Stomach (tissue), 9 donors: Measurements from ENCODE around the gene ADORA1. TPM values are rescaled to one million over a fixed set of nuclear protein-coding genes. Genes with fewer than 3 reads are reported as not detected.
A peak's percentile ranks its signal among the peaks of the same experiment; 100 is the strongest.

Experiments used
- DNase-seq, 2 donors: peaks; one replicate each; pipeline versions ENCODE4 v3.0.0 to v3.0.0-alpha.2; 2013 to 2019
- H3K27ac ChIP-seq, 5 donors: fragments of 200-600 bp in 4 of 5; sonication (generic) in 4 of 5; one replicate each; pipeline ENCODE4 v1.5.1; 2013 to 2019; ENCODE audit warnings: mild to moderate bottlenecking in 1 of 5, moderate library complexity in 1 of 5
- H3K27me3 ChIP-seq, 3 donors: fragments of 200-600 bp; sonication (generic); one replicate each; pipeline ENCODE4 v1.5.1; 2017 to 2019; ENCODE audit warnings: mixed run types in 1 of 3
- H3K36me3 ChIP-seq, 4 donors: fragments of 200-600 bp; sonication (generic); 1 replicate in 3 of 4; 2 replicates in 1 of 4; pipeline ENCODE4 v1.5.1; 2016 to 2019
- H3K4me1 ChIP-seq, 4 donors: fragments of 200-600 bp; sonication (generic); one replicate each; pipeline ENCODE4 v1.5.1; 2016 to 2019
- H3K4me3 ChIP-seq, 4 donors: fragments of 200-600 bp; sonication (generic) in 3 of 4; one replicate each; pipeline ENCODE4 v1.5.1; 2016 to 2019; ENCODE audit warnings: mild to moderate bottlenecking in 1 of 4
- H3K9me3 ChIP-seq, 4 donors: fragments of 200-600 bp; sonication (generic); one replicate each; pipeline ENCODE4 v1.5.1; 2016 to 2019
- EP300 ChIP-seq: sonication (generic); formaldehyde crosslinking; IDR thresholded peaks from one replicate; pipeline ENCODE4 v1.6.1; 2017; ENCODE audit warnings: antibody characterized with exemption
- POLR2A ChIP-seq, 4 donors: fragments of 450-650 bp; IDR thresholded peaks; one replicate each; pipeline ENCODE4 v1.6.1; 2016; ENCODE audit warnings: antibody characterized with exemption in 4 of 4, control low read depth in 2 of 4, mild to moderate bottlenecking in 1 of 4, moderate library complexity in 1 of 4
- POLR2AphosphoS5 ChIP-seq, 3 donors: sonication (generic); formaldehyde crosslinking; IDR thresholded peaks; one replicate each; pipeline ENCODE4 v1.6.1; 2016; ENCODE audit warnings: antibody characterized with exemption in 3 of 3
- WGBS, 5 donors: extraction: QIAGEN DNeasy Blood & Tissue Kit in 3 of 5; methylation state at CpG; one replicate each; pipeline versions ENCODE4 v1.1.5 to v1.1.7; 2013 to 2018; 5-methylcytosine and 5-hydroxymethylcytosine counted together
- intact Hi-C: fragments of 100-400 bp; cut with DNase I; formaldehyde crosslinking; loops from one replicate; pipeline ENCODE4 v1.15.1; 2023; ENCODE audit warnings: low total_unique reads
- polyA plus RNA-seq, 3 donors: library from polyadenylated mRNA; stranded (reverse); fragments of 200-250 nt; gene quantifications; one replicate each; pipeline ENCODE4 v1.2.3, GENCODE V29; 2013
- total RNA-seq, 5 donors: library from RNA; depleted of rRNA; stranded (reverse); fragments of >200 nt; gene quantifications; one replicate each; pipeline versions ENCODE4 v1.1.0 to v1.2.3, GENCODE V29; 2014 to 2016
- TF ChIP-seq, protein P1 (sequence below), 7 experiments: fragments of 450-650 bp in 4 of 7; fragments of 200-600 bp in 3 of 7; sonication (generic) in 3 of 7; IDR thresholded peaks; one replicate each; pipeline ENCODE4 v1.5.1; 2016 to 2019; ENCODE audit warnings: antibody characterized with exemption in 7 of 7, control low read depth in 2 of 7, mild to moderate bottlenecking in 1 of 7
- donor health status: healthy with polysubstance abuse.
- donor health status: Bipolar disorder and iron deficiency.
- donor health status: healthy.

Gene ADORA1
- total and polyA plus RNA-seq, 8 donors = 0.18 to 4.2 (median 2.1) TPM; not detected in 2

DNA sequence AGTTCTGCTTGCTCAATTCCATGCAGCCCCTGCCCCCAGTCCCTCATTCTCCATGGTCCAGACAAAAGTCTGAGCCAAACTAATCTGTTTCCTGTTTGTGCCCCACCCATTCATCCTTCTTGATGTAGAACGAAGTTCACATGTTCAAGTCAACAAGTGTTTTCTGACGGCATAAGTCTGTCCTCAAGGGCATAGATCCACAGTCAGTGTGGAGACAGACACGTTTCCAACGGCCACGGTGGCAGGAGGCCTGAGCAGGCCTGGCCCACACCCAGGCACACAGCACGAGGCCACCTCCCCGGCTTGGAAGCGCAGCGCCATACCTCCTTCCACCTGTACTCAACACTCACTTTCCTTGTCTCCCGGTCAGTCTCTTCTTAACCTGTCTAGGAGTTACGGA, 16.1 kb downstream of the ADORA1 start:
- H3K4me1 ChIP-seq = no peaks in the 10 kb centered on the region
- no peak overlapping the region for H3K4me3 ChIP-seq
- no peaks in the 10 kb centered on the region for H3K36me3 ChIP-seq
- intact Hi-C loops = no loop called here
- no peaks in the 10 kb centered on the region for H3K9me3 ChIP-seq
- H3K27me3 ChIP-seq = no peaks in the 10 kb centered on the region
- no peak for DNase-seq
- 69 to 79% (median 75%) methylated on average over 11 of the region's 11 CpGs for WGBS, 5 donors
- no peak overlapping the region for H3K27ac ChIP-seq
- TF ChIP-seq POLR2AphosphoS5 (IDR thresholded peaks at IDR 0.05) = no peak
- no peak for TF ChIP-seq EP300
- TF ChIP-seq, protein P1, sequence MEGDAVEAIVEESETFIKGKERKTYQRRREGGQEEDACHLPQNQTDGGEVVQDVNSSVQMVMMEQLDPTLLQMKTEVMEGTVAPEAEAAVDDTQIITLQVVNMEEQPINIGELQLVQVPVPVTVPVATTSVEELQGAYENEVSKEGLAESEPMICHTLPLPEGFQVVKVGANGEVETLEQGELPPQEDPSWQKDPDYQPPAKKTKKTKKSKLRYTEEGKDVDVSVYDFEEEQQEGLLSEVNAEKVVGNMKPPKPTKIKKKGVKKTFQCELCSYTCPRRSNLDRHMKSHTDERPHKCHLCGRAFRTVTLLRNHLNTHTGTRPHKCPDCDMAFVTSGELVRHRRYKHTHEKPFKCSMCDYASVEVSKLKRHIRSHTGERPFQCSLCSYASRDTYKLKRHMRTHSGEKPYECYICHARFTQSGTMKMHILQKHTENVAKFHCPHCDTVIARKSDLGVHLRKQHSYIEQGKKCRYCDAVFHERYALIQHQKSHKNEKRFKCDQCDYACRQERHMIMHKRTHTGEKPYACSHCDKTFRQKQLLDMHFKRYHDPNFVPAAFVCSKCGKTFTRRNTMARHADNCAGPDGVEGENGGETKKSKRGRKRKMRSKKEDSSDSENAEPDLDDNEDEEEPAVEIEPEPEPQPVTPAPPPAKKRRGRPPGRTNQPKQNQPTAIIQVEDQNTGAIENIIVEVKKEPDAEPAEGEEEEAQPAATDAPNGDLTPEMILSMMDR (IDR thresholded peaks at IDR 0.05) = no peak
- TF ChIP-seq POLR2A (IDR thresholded peaks at IDR 0.05) = no peak

GRCh38 chr1:203144661-203145060, 17.1 kb downstream of the ADORA1 start:
- WGBS, 5 donors = 44 to 60% (median 56%) methylated on average over 6 of the region's 6 CpGs
- no peaks in the 10 kb centered on the region for H3K9me3 ChIP-seq
- H3K4me1 ChIP-seq = no peaks in the 10 kb centered on the region
- TF ChIP-seq EP300 = no peak
- no peak for TF ChIP-seq POLR2A (IDR thresholded peaks at IDR 0.05)
- TF ChIP-seq POLR2AphosphoS5 (IDR thresholded peaks at IDR 0.05) = no peak
- TF ChIP-seq, protein P1 (IDR thresholded peaks at IDR 0.05) = no peak
- intact Hi-C loops = no loop called here
- no peaks in the 10 kb centered on the region for H3K36me3 ChIP-seq
- H3K4me3 ChIP-seq = no peak overlapping the region
- H3K27ac ChIP-seq = no peak overlapping the region
- DNase-seq = peak in 1 of 2 donors; percentile 53
- no peaks in the 10 kb centered on the region for H3K27me3 ChIP-seq

- Histone ChIP-seq H3K36me3 (no peaks in the 10 kb centered on the region), H3K27ac (no peak overlapping the region), H3K9me3 (no peaks in the 10 kb centered on the region), H3K4me3 (no peak overlapping the region), H3K4me1 (no peaks in the 10 kb centered on the region), H3K27me3 (no peaks in the 10 kb centered on the region)
- TF ChIP-seq, protein P1 (IDR thresholded peaks at IDR 0.05) = no peak
- no peak for TF ChIP-seq EP300
- TF ChIP-seq POLR2AphosphoS5 (IDR thresholded peaks at IDR 0.05) = no peak
- TF ChIP-seq POLR2A (IDR thresholded peaks at IDR 0.05) = no peak
- WGBS, 5 donors = 85 to 92% (median 90%) methylated on average over 11 to 13 of the region's 13 CpGs
- DNase-seq = no peak
- intact Hi-C loops = no loop called here
Observed at GRCh38 chr1:203145321-203146041, 18.0 kb downstream of the ADORA1 start.

- Histone ChIP-seq H3K27me3 (no peaks in the 10 kb centered on the region), H3K27ac (no peak overlapping the region), H3K9me3 (no peaks in the 10 kb centered on the region), H3K4me3 (no peak overlapping the region), H3K4me1 (no peaks in the 10 kb centered on the region), H3K36me3 (no peaks in the 10 kb centered on the region)
- no peak for TF ChIP-seq POLR2A (IDR thresholded peaks at IDR 0.05)
- no peak for TF ChIP-seq POLR2AphosphoS5 (IDR thresholded peaks at IDR 0.05)
- TF ChIP-seq, protein P1 (IDR thresholded peaks at IDR 0.05) = no peak
- TF ChIP-seq EP300 = no peak
- intact Hi-C loops = no loop called here
- WGBS, 5 donors = 82 to 100% (median 92%) methylated on average over 2 of the region's 2 CpGs
- DNase-seq = no peak
Observed at GRCh38 chr1:203146042-203146369, 18.5 kb downstream of the ADORA1 start.
